ENCODE results near the gene SPG11.
"Not testable (repeated sequence)": the region's sequence is repeated elsewhere in the genome, so short reads cannot be mapped to it uniquely, and the experiment has no call there.

SPG11 gene

GRCh38 chr15:44565387-44566154 is 97.9 kb downstream of the SPG11 start:
- DNase-seq (no peak), ATAC-seq (no peak)

GRCh38 chr15:44560926-44561325 is 102.5 kb downstream of the SPG11 start:
- not testable (repeated sequence) for DNase-seq, ATAC-seq

- no peak for ATAC-seq
- DNase-seq: no peak
These were observed 108.3 kb downstream of the SPG11 start for GRCh38 chr15:44554934-44555723.

GRCh38 chr15:44550734-44551133 is 112.7 kb downstream of the SPG11 start:
- no peak for DNase-seq

GRCh38 chr15:44550256-44550655 is 113.2 kb downstream of the SPG11 start:
- no peak for DNase-seq
- ATAC-seq: no peak

More at GRCh38 chr15:44550734-44551133, 112.7 kb downstream of the SPG11 start:
- ATAC-seq: no peak

- DNase-seq, ATAC-seq: not testable (repeated sequence)
These were observed 114.3 kb downstream of the SPG11 start for GRCh38 chr15:44549152-44549551.

- ATAC-seq: peak; percentile 98
- peak; percentile 43 for DNase-seq
These were observed 117.3 kb downstream of the SPG11 start for GRCh38 chr15:44545913-44546802.

GRCh38 chr15:44544745-44545144 is 118.7 kb downstream of the SPG11 start:
- ATAC-seq, DNase-seq: not testable (repeated sequence)

- no peak for ATAC-seq
- no peak for DNase-seq
These were observed 120.9 kb downstream of the SPG11 start for GRCh38 chr15:44542596-44542995.

GRCh38 chr15:44541282-44541958 is 122.0 kb downstream of the SPG11 start:
- ATAC-seq: no peak
- no peak for DNase-seq

GRCh38 chr15:44537735-44538240 is 125.7 kb downstream of the SPG11 start:
- ATAC-seq (no peak), DNase-seq (no peak)

GRCh38 chr15:44536962-44537734 is 126.3 kb downstream of the SPG11 start, which contains the start of gene EIF3J:
EIF3J (plus strand) TSS chr15:44537147; CDS start chr15:44537195, 48 bp downstream.
- ATAC-seq: peak; percentile 97
- DNase-seq: peak; percentile 94

GRCh38 chr15:44536302-44536961 is 127.0 kb downstream of the SPG11 start:
- DNase-seq: peak; percentile 79
- peak; percentile 63 for ATAC-seq

GRCh38 chr15:44535523-44536301 is 127.8 kb downstream of the SPG11 start:
- peak; percentile 40 for DNase-seq

GRCh38 chr15:44535092-44535491 is 128.4 kb downstream of the SPG11 start:
- ATAC-seq (no peak), DNase-seq (no peak)

More at GRCh38 chr15:44535523-44536301, 127.8 kb downstream of the SPG11 start:
- ATAC-seq: no peak

- ATAC-seq (no peak), DNase-seq (no peak)
These were observed 130.8 kb downstream of the SPG11 start for GRCh38 chr15:44532689-44533088.

- not testable (repeated sequence) for ATAC-seq, DNase-seq
These were observed 131.2 kb downstream of the SPG11 start for GRCh38 chr15:44532275-44532674.

GRCh38 chr15:44530653-44531052 is 132.8 kb downstream of the SPG11 start:
- ATAC-seq (no peak), DNase-seq (no peak)
